CD14-positive monocyte (primary cell): ENCODE data around the gene DZIP1. TPM values are rescaled to one million over a fixed set of nuclear protein-coding genes. Genes with fewer than 3 reads are reported as not detected.

Source experiments
- DNase-seq, 3 donors: peaks; one replicate each; pipeline ENCODE4 v3.0.0-alpha.2; 2011 to 2022
- H2AFZ ChIP-seq: 2 replicates; pipeline ENCODE4 v1.6.0; 2012; ENCODE audit warnings: mild to moderate bottlenecking, low read depth, low read length, inconsistent platforms; ENCODE audit not compliant: insufficient read depth, poor library complexity, severe bottlenecking
- H3K27ac ChIP-seq, 2 donors: 1 replicate in 1 of 2; 2 replicates in 1 of 2; pipeline ENCODE4 v1.5.1; 2012 to 2013; ENCODE audit warnings: low read length in 2 of 2, control low read depth in 1 of 2, inconsistent platforms in 1 of 2, low read depth in 1 of 2, mild to moderate bottlenecking in 1 of 2
- H3K27me3 ChIP-seq, 2 donors: one replicate each; pipeline versions ENCODE4 v1.6.0 to v1.6.1; 2011 to 2013; ENCODE audit warnings: low read length in 2 of 2; ENCODE audit not compliant: control insufficient read depth in 2 of 2, insufficient read depth in 2 of 2
- H3K36me3 ChIP-seq, 2 donors: replicated peaks in 1 of 2; 1 replicate in 1 of 2; 2 replicates in 1 of 2; pipeline versions ENCODE4 v1.5.1 to v1.6.1; 2012 to 2013; ENCODE audit warnings: low read length in 2 of 2, control low read depth in 1 of 2, inconsistent platforms in 1 of 2, mild to moderate bottlenecking in 1 of 2; ENCODE audit not compliant: insufficient read depth in 2 of 2, control insufficient read depth in 1 of 2
- H3K4me1 ChIP-seq, 2 donors: 1 replicate in 1 of 2; 2 replicates in 1 of 2; pipeline versions ENCODE4 v1.5.1 to v1.6.1; 2012 to 2013; ENCODE audit warnings: low read length in 2 of 2, control low read depth in 1 of 2, inconsistent platforms in 1 of 2, mild to moderate bottlenecking in 1 of 2, moderate library complexity in 1 of 2; ENCODE audit not compliant: insufficient read depth in 2 of 2, control insufficient read depth in 1 of 2
- H3K4me2 ChIP-seq: replicated peaks from 2 replicates; pipeline ENCODE3; 2012; ENCODE audit warnings: low read length, moderate library complexity, mild to moderate bottlenecking; ENCODE audit not compliant: poor library complexity, severe bottlenecking; ENCODE audit errors: extremely low read depth
- H3K4me3 ChIP-seq, 3 experiments: fragments of 200-600 bp in 1 of 3; sonication (generic) in 1 of 3; replicated peaks in 1 of 3; 1 replicate in 2 of 3; 2 replicates in 1 of 3; pipeline ENCODE4 v1.5.1; 2011 to 2013; ENCODE audit warnings: low read length in 3 of 3, mild to moderate bottlenecking in 3 of 3, control low read depth in 2 of 3, low read depth in 2 of 3, inconsistent platforms in 1 of 3, moderate library complexity in 1 of 3
- H3K79me2 ChIP-seq: 2 replicates; pipeline ENCODE4 v1.6.0; 2012; ENCODE audit warnings: mild to moderate bottlenecking, control low read depth, inconsistent platforms, low read length, moderate library complexity; ENCODE audit not compliant: insufficient read depth
- H3K9ac ChIP-seq: 2 replicates; pipeline ENCODE4 v1.6.0; 2017; ENCODE audit warnings: low read length, mild to moderate bottlenecking; ENCODE audit not compliant: insufficient read depth, poor library complexity, severe bottlenecking
- H3K9me3 ChIP-seq, 2 donors: replicated peaks in 1 of 2; 1 replicate in 1 of 2; 2 replicates in 1 of 2; pipeline versions ENCODE4 v1.5.1 to v1.6.1; 2012 to 2013; ENCODE audit warnings: low read length in 2 of 2, control low read depth in 1 of 2; ENCODE audit not compliant: control insufficient read depth in 1 of 2, insufficient read depth in 1 of 2
- H4K20me1 ChIP-seq: 2 replicates; pipeline ENCODE4 v1.6.0; 2012; ENCODE audit warnings: mild to moderate bottlenecking, low read length, control low read depth, moderate library complexity; ENCODE audit not compliant: insufficient read depth
- H3K27ac Mint-ChIP-seq, 7 donors: one replicate each; pipeline ENCODE4 v1.8.0; 2020; ENCODE audit warnings: mild to moderate bottlenecking in 7 of 7, mixed read lengths in 7 of 7, moderate library complexity in 6 of 7, inconsistent platforms in 2 of 7
- H3K27me3 Mint-ChIP-seq, 3 donors: one replicate each; pipeline ENCODE4 v1.8.0; 2021 to 2022; ENCODE audit warnings: low read depth in 3 of 3, mild to moderate bottlenecking in 3 of 3, mixed read lengths in 3 of 3, moderate library complexity in 3 of 3, inconsistent platforms in 1 of 3
- H3K36me3 Mint-ChIP-seq, 2 donors: one replicate each; pipeline ENCODE4 v1.8.0; 2020; ENCODE audit warnings: mixed read lengths in 2 of 2, inconsistent platforms in 1 of 2, mild to moderate bottlenecking in 1 of 2
- H3K4me1 Mint-ChIP-seq: one replicate; pipeline ENCODE4 v1.8.0; 2020; ENCODE audit warnings: mild to moderate bottlenecking, mixed read lengths
- H3K4me3 Mint-ChIP-seq, 2 donors: one replicate each; pipeline ENCODE4 v1.8.0; 2020; ENCODE audit warnings: mild to moderate bottlenecking in 2 of 2, mixed read lengths in 2 of 2, moderate library complexity in 1 of 2
- H3K9me3 Mint-ChIP-seq, 7 donors: one replicate each; pipeline ENCODE4 v1.8.0; 2020 to 2022; ENCODE audit warnings: mixed read lengths in 7 of 7, mild to moderate bottlenecking in 6 of 7, moderate library complexity in 6 of 7, inconsistent platforms in 2 of 7
- WGBS: methylation state at CpG from one replicate; pipeline ENCODE4 v1.1.5; 2013; ENCODE audit warnings: missing lambda C conversion rate; ENCODE audit not compliant: insufficient coverage; 5-methylcytosine and 5-hydroxymethylcytosine counted together
- intact Hi-C, 2 donors: fragments of 100-400 bp; cut with micrococcal nuclease; formaldehyde crosslinking; loops; one replicate each; pipeline versions ENCODE4 v1.15.0 to v1.15.1; 2023
- polyA plus RNA-seq, 3 donors: library from polyadenylated mRNA; depleted of rRNA in 1 of 3; unstranded in 2 of 3; stranded (reverse) in 1 of 3; fragments of 300-500 nt in 2 of 3; fragments of >200 nt in 1 of 3; fragmentation: Illumina TruSeq in 2 of 3; gene quantifications; 1 replicate in 2 of 3; 2 replicates in 1 of 3; pipeline ENCODE4 v1.2.3, GENCODE V29; 2012 to 2021
- TF ChIP-seq, protein P1 (sequence below): fragments of 200-600 bp; IDR thresholded peaks from one replicate; pipeline ENCODE4 v1.8.0; 2022; ENCODE audit warnings: antibody characterized with exemption, mild to moderate bottlenecking

Gene DZIP1
- polyA plus RNA-seq, 3 donors: not detected

GRCh38 chr13:95557013-95557412 is 87.5 kb downstream of the DZIP1 start:
- no peaks in the 10 kb centered on the region for H3K79me2 ChIP-seq
- H3K9me3 ChIP-seq: no peaks in the 10 kb centered on the region
- H3K4me3 ChIP-seq: no peak overlapping the region
- DNase-seq: no peak
- H3K4me1 ChIP-seq: peaks cover 27 to 28% of the 10 kb centered on the region in 2 donors
- H3K27ac ChIP-seq: no peak overlapping the region
- Mint-ChIP-seq H3K27me3 (peaks cover 15 to 28% (median 20%) of the 10 kb centered on the region in 3 donors), H3K4me3 (no peak overlapping the region), H3K4me1 (peaks cover 22% of the 10 kb centered on the region), H3K9me3 (peaks cover 0 to 3% (median 1%) of the 10 kb centered on the region in 7 donors), H3K36me3 (no peaks in the 10 kb centered on the region), H3K27ac (no peak overlapping the region)
- intact Hi-C loops: no loop called here
- peaks cover 0 to 17% of the 10 kb centered on the region in 2 donors for H3K27me3 ChIP-seq
- H3K36me3 ChIP-seq: no peaks in the 10 kb centered on the region
- TF ChIP-seq, protein P1, sequence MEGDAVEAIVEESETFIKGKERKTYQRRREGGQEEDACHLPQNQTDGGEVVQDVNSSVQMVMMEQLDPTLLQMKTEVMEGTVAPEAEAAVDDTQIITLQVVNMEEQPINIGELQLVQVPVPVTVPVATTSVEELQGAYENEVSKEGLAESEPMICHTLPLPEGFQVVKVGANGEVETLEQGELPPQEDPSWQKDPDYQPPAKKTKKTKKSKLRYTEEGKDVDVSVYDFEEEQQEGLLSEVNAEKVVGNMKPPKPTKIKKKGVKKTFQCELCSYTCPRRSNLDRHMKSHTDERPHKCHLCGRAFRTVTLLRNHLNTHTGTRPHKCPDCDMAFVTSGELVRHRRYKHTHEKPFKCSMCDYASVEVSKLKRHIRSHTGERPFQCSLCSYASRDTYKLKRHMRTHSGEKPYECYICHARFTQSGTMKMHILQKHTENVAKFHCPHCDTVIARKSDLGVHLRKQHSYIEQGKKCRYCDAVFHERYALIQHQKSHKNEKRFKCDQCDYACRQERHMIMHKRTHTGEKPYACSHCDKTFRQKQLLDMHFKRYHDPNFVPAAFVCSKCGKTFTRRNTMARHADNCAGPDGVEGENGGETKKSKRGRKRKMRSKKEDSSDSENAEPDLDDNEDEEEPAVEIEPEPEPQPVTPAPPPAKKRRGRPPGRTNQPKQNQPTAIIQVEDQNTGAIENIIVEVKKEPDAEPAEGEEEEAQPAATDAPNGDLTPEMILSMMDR: no peak
- no peak overlapping the region for H2AFZ ChIP-seq
- H3K4me2 ChIP-seq: no peak overlapping the region
- H3K9ac ChIP-seq: no peak overlapping the region
- H4K20me1 ChIP-seq: no peaks in the 10 kb centered on the region

- intact Hi-C loops: no loop called here
- under 1% methylated on average over 23 of the region's 29 CpGs for WGBS
- Histone ChIP-seq H3K36me3 (no peaks in the 10 kb centered on the region), H3K9ac (no peak overlapping the region), H3K9me3 (no peaks in the 10 kb centered on the region), H4K20me1 (no peaks in the 10 kb centered on the region), H3K4me2 (peak overlapping the region; percentile 83), H2AFZ (peak overlapping the region; percentile 76), H3K27ac (no peak overlapping the region), H3K4me3 (peak overlapping the region; percentile 32 to 73 (median 40)), H3K79me2 (no peaks in the 10 kb centered on the region), H3K27me3 (peaks cover 4 to 21% of the 10 kb centered on the region in 2 donors), H3K4me1 (peaks cover 28 to 30% of the 10 kb centered on the region in 2 donors)
- peaks cover 0 to 3% of the 10 kb centered on the region in 2 donors for H3K36me3 Mint-ChIP-seq
- DNase-seq: peak in 2 of 3 donors; percentile 26 to 41
- peaks cover 0 to 6% (median 1%) of the 10 kb centered on the region in 7 donors for H3K9me3 Mint-ChIP-seq
- H3K4me3 Mint-ChIP-seq: peak overlapping the region; percentile 78 to 96
- TF ChIP-seq, protein P1: no peak
- peaks cover 22 to 37% (median 31%) of the 10 kb centered on the region in 3 donors for H3K27me3 Mint-ChIP-seq
- H3K27ac Mint-ChIP-seq: peak overlapping the region in 2 of 7 donors; percentile 17 to 25
- peaks cover 29% of the 10 kb centered on the region for H3K4me1 Mint-ChIP-seq
These were observed 90.7 kb downstream of the DZIP1 start for GRCh38 chr13:95553581-95554385.
